ENCODE measurements around the gene KMT2A. TPM values are rescaled to one million over a fixed set of nuclear protein-coding genes. Genes with fewer than 3 reads are reported as not detected.

KMT2A gene
- total and polyA plus RNA-seq, 10 of the 15 experiments (the other 5 are each of a cell fraction or from before 2014, with no cell fraction given): 6.1 to 56.9 (median 25.4) TPM

DNA sequence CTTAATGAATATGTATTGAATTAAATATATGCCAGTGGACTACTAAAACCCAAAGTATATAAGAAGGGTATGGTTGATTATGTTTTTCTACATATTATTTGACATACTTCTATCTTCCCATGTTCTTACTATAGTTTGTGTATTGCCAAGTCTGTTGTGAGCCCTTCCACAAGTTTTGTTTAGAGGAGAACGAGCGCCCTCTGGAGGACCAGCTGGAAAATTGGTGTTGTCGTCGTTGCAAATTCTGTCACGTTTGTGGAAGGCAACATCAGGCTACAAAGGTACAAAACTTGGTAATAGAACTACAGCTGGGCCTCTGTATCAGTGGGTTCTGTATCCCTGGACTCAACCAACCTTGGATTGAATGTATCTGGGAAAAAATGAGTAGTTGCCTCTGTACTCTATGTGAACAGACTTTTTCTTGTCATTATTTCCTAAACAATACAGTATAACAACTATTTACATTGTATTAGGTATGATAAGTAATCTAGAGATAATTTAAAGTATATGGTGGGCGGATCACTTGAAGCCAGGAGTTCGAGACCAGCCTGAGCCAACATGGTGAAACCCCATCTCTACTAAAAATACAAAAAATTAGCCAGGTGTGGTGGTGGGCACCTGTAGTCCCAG, 52.3 kb downstream of the KMT2A start (continued):
- TF ChIP-seq, protein P1, sequence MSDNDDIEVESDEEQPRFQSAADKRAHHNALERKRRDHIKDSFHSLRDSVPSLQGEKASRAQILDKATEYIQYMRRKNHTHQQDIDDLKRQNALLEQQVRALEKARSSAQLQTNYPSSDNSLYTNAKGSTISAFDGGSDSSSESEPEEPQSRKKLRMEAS (IDR thresholded peaks at IDR 0.05; ENCODE audit: low read depth, low read length): no peak
- TF ChIP-seq ZNF274 (IDR thresholded peaks at IDR 0.05; ENCODE audit: insufficient read depth, insufficient read length) (no peak), TARDBP (IDR thresholded peaks at IDR 0.05; ENCODE audit: borderline replicate concordance) (no peak), STAT3 (IDR thresholded peaks at IDR 0.05; ENCODE audit: low read depth, low read length) (no peak), IKZF2 (IDR thresholded peaks at IDR 0.05) (no peak), PAX8 (IDR thresholded peaks at IDR 0.05) (no peak), YY1 (IDR thresholded peaks at IDR 0.05; ENCODE audit: low read depth, low read length) (0 out of 2 replicates have a peak, but pooled peaks have one; percentile 28), HCFC1 (IDR thresholded peaks at IDR 0.05; ENCODE audit: low read length) (no peak), BHLHE40 (IDR thresholded peaks at IDR 0.05; ENCODE audit: borderline replicate concordance in 1 of 2, low read depth in 2 of 2, low read length in 1 of 2) (peak; percentile 65 to 76; a peak in 3 of 4 replicates), RBBP5 (conservative IDR thresholded peaks at IDR 0.05) (no peak), KAT2A (conservative IDR thresholded peaks at IDR 0.05; ENCODE audit: control insufficient read depth, low read depth, low read length) (no peak), SMC3 (IDR thresholded peaks at IDR 0.05; ENCODE audit: borderline replicate concordance, low read length) (peak; percentile 90), CREM (IDR thresholded peaks at IDR 0.05; ENCODE audit: low read depth) (0 out of 2 replicates have a peak, but pooled peaks have one; percentile 33), STAT1 (conservative IDR thresholded peaks at IDR 0.05) (0 out of 2 replicates have a peak, but pooled peaks have one; percentile 66), BMI1 (IDR thresholded peaks at IDR 0.05; ENCODE audit: borderline replicate concordance) (no peak), RAD21 (IDR thresholded peaks at IDR 0.05; ENCODE audit: insufficient read depth, low read depth, low read length) (peak; percentile 96)
- TF ChIP-seq, protein P2, sequence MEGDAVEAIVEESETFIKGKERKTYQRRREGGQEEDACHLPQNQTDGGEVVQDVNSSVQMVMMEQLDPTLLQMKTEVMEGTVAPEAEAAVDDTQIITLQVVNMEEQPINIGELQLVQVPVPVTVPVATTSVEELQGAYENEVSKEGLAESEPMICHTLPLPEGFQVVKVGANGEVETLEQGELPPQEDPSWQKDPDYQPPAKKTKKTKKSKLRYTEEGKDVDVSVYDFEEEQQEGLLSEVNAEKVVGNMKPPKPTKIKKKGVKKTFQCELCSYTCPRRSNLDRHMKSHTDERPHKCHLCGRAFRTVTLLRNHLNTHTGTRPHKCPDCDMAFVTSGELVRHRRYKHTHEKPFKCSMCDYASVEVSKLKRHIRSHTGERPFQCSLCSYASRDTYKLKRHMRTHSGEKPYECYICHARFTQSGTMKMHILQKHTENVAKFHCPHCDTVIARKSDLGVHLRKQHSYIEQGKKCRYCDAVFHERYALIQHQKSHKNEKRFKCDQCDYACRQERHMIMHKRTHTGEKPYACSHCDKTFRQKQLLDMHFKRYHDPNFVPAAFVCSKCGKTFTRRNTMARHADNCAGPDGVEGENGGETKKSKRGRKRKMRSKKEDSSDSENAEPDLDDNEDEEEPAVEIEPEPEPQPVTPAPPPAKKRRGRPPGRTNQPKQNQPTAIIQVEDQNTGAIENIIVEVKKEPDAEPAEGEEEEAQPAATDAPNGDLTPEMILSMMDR (IDR thresholded peaks at IDR 0.05 in 2 of 3, conservative IDR thresholded peaks at IDR 0.05 in 1 of 3; ENCODE audit: control insufficient read depth in 2 of 3, extremely low read depth in 1 of 3, insufficient read depth in 1 of 3, low read depth in 3 of 3, low read length in 3 of 3): peak; percentile 72 to 95 (median 80)
- TF ChIP-seq, protein P3, sequence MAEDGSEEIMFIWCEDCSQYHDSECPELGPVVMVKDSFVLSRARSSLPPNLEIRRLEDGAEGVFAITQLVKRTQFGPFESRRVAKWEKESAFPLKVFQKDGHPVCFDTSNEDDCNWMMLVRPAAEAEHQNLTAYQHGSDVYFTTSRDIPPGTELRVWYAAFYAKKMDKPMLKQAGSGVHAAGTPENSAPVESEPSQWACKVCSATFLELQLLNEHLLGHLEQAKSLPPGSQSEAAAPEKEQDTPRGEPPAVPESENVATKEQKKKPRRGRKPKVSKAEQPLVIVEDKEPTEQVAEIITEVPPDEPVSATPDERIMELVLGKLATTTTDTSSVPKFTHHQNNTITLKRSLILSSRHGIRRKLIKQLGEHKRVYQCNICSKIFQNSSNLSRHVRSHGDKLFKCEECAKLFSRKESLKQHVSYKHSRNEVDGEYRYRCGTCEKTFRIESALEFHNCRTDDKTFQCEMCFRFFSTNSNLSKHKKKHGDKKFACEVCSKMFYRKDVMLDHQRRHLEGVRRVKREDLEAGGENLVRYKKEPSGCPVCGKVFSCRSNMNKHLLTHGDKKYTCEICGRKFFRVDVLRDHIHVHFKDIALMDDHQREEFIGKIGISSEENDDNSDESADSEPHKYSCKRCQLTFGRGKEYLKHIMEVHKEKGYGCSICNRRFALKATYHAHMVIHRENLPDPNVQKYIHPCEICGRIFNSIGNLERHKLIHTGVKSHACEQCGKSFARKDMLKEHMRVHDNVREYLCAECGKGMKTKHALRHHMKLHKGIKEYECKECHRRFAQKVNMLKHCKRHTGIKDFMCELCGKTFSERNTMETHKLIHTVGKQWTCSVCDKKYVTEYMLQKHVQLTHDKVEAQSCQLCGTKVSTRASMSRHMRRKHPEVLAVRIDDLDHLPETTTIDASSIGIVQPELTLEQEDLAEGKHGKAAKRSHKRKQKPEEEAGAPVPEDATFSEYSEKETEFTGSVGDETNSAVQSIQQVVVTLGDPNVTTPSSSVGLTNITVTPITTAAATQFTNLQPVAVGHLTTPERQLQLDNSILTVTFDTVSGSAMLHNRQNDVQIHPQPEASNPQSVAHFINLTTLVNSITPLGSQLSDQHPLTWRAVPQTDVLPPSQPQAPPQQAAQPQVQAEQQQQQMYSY (CRISPR knock-in tag; IDR thresholded peaks at IDR 0.05): no peak
